ENCODE data around the gene HORMAD1. TPM values are rescaled to one million over a fixed set of nuclear protein-coding genes. Genes with fewer than 3 reads are reported as not detected.

Gene HORMAD1
- total and polyA plus RNA-seq, 2 of the 8 experiments (the other 6 are each of a cell fraction or from before 2014, with no cell fraction given), result not detected

DNA sequence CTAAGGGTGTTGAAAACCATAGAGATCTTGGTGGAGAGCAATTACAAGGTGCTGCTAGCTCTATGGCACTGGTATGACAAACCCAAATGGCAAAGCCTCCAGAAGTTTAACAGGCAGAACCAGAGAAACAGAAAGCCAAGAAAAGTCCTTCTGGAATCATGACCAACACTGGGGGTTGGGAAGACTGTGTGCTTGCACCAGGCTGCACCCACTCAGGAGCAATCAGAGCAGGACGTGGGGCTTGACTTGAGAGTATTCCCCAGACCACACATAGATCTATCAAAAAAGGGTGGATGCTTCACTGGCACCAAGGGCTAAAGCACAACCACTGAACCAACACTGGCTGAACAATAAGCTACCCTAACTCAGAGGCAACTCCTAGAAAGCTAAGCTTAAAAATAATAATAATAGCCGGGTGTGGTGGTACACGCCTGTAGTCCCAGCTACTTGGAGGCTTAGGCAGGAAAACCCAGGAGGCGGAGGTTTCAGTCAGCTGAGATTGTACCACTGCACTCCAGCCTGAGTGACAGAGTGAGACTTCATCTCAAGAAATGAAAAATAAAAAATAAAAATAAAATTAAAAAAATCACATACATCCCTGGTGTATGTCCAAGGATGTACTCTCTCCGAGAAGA lies 71.1 kb downstream of the HORMAD1 start (continued):
- no peak for TF ChIP-seq JUND (IDR thresholded peaks at IDR 0.05; ENCODE audit: low read length)

Small RNAs within 50 kb of the gene (small RNA-seq; reads per million reads assigned to genes)
- gene RNU6-1042P (ENCODE audit: insufficient read depth), result not detected

Other genes with a start within 250 kb of the HORMAD1 start
- gene TARS2, start 233.5 kb downstream of the HORMAD1 start, total RNA-seq (2021; fragmentation: NEBNext Ultra II Directional; extraction: Animal tissue kit (Norgen Biotek cat#: 25700)), result 32.7 and 39.1 TPM in 2 replicates
- 38.9 and 54.0 TPM in 2 replicates for gene TARS2, start 233.5 kb downstream of the HORMAD1 start, polyA plus RNA-seq (2011; rRNA removed)
- gene ECM1, start 212.8 kb downstream of the HORMAD1 start, total RNA-seq (2021; fragmentation: NEBNext Ultra II Directional; extraction: Animal tissue kit (Norgen Biotek cat#: 25700)), result 0.73 and 0.95 TPM in 2 replicates
- 0.98 and 1.1 TPM in 2 replicates for gene ECM1, start 212.8 kb downstream of the HORMAD1 start, polyA plus RNA-seq (2011; rRNA removed)
- 1.1 TPM in 1 of 2 replicates, not detected in the other for gene FALEC, start 205.1 kb downstream of the HORMAD1 start, total RNA-seq (2021; fragmentation: NEBNext Ultra II Directional; extraction: Animal tissue kit (Norgen Biotek cat#: 25700))
- gene FALEC, start 205.1 kb downstream of the HORMAD1 start, polyA plus RNA-seq (2011; rRNA removed), result not detected in 2 replicates
- 5.3 and 5.4 TPM in 2 replicates for gene ADAMTSL4, start 171.5 kb downstream of the HORMAD1 start, total RNA-seq (2021; fragmentation: NEBNext Ultra II Directional; extraction: Animal tissue kit (Norgen Biotek cat#: 25700))
- gene ADAMTSL4, start 171.5 kb downstream of the HORMAD1 start, polyA plus RNA-seq (2011; rRNA removed), result 4.2 and 5.9 TPM in 2 replicates
- 196 and 218 TPM in 2 replicates for gene MCL1, start 141.3 kb downstream of the HORMAD1 start, total RNA-seq (2021; fragmentation: NEBNext Ultra II Directional; extraction: Animal tissue kit (Norgen Biotek cat#: 25700))
- 57.5 and 61.1 TPM in 2 replicates for gene MCL1, start 141.3 kb downstream of the HORMAD1 start, polyA plus RNA-seq (2011; rRNA removed)
- gene ENSA, start 91.3 kb downstream of the HORMAD1 start, total RNA-seq (2021; fragmentation: NEBNext Ultra II Directional; extraction: Animal tissue kit (Norgen Biotek cat#: 25700)), result 229 and 236 TPM in 2 replicates
- 48.2 and 49.9 TPM in 2 replicates for gene ENSA, start 91.3 kb downstream of the HORMAD1 start, polyA plus RNA-seq (2011; rRNA removed)
- gene GOLPH3L, start 23.7 kb downstream of the HORMAD1 start, total RNA-seq (2021; fragmentation: NEBNext Ultra II Directional; extraction: Animal tissue kit (Norgen Biotek cat#: 25700)), result 39.8 and 40.8 TPM in 2 replicates
- gene GOLPH3L, start 23.7 kb downstream of the HORMAD1 start, polyA plus RNA-seq (2011; rRNA removed), result 8.0 and 13.3 TPM in 2 replicates
- gene CTSS, start 44.9 kb upstream of the HORMAD1 start, total RNA-seq (2021; fragmentation: NEBNext Ultra II Directional; extraction: Animal tissue kit (Norgen Biotek cat#: 25700)), result not detected in 2 replicates
- not detected in 2 replicates for gene CTSS, start 44.9 kb upstream of the HORMAD1 start, polyA plus RNA-seq (2011; rRNA removed)
- 2.7 and 2.8 TPM in 2 replicates for gene CTSK, start 87.4 kb upstream of the HORMAD1 start, total RNA-seq (2021; fragmentation: NEBNext Ultra II Directional; extraction: Animal tissue kit (Norgen Biotek cat#: 25700))
- gene CTSK, start 87.4 kb upstream of the HORMAD1 start, polyA plus RNA-seq (2011; rRNA removed), result 2.0 and 4.2 TPM in 2 replicates
- 28.5 and 29.4 TPM in 2 replicates for gene ARNT, start 155.7 kb upstream of the HORMAD1 start, total RNA-seq (2021; fragmentation: NEBNext Ultra II Directional; extraction: Animal tissue kit (Norgen Biotek cat#: 25700))
- gene ARNT, start 155.7 kb upstream of the HORMAD1 start, polyA plus RNA-seq (2011; rRNA removed), result 18.6 and 19.0 TPM in 2 replicates
- not detected in 2 replicates for gene CTXND2, start 166.2 kb upstream of the HORMAD1 start, total RNA-seq (2021; fragmentation: NEBNext Ultra II Directional; extraction: Animal tissue kit (Norgen Biotek cat#: 25700))
- gene CTXND2, start 166.2 kb upstream of the HORMAD1 start, polyA plus RNA-seq (2011; rRNA removed), result not detected in 2 replicates
- gene SETDB1, start 205.5 kb upstream of the HORMAD1 start, total RNA-seq (2021; fragmentation: NEBNext Ultra II Directional; extraction: Animal tissue kit (Norgen Biotek cat#: 25700)), result 48.8 and 49.9 TPM in 2 replicates
- gene SETDB1, start 205.5 kb upstream of the HORMAD1 start, polyA plus RNA-seq (2011; rRNA removed), result 26.9 and 27.5 TPM in 2 replicates

Data from H1 (cell line).